ENCODE measurements around the gene BTBD3. TPM values are rescaled to one million over a fixed set of nuclear protein-coding genes. Genes with fewer than 3 reads are reported as not detected.

Gene BTBD3
- total and polyA plus RNA-seq, 7 donors, result 14.6 to 47.6 (median 26.8) TPM

GRCh38 chr20:11912659-11913415, 4.9 kb upstream of the BTBD3 start:
- Histone ChIP-seq H3K9me3 (no peaks in the 10 kb centered on the region), H3K27me3 (no peaks in the 10 kb centered on the region), H3K4me1 (peaks cover 0 to 22% (median 6%) of the 10 kb centered on the region in 4 donors), H3K36me3 (no peaks in the 10 kb centered on the region), H3K27ac (no peak overlapping the region), H3K4me3 (no peak overlapping the region)
- intact Hi-C loops (cut with DNase I), result no loop called here
- DNase-seq, result no peak
- no peak for TF ChIP-seq CTCF (IDR thresholded peaks at IDR 0.05)
- TF ChIP-seq POLR2AphosphoS5 (IDR thresholded peaks at IDR 0.05), result no peak
- no peak for TF ChIP-seq EP300 (IDR thresholded peaks at IDR 0.05)
- TF ChIP-seq POLR2A (IDR thresholded peaks at IDR 0.05), result no peak
- 75 to 93% methylated on average over 4 of the region's 4 CpGs for WGBS, 2 donors

- peaks cover 0 to 9% (median 2%) of the 10 kb centered on the region in 4 donors for H3K36me3 ChIP-seq
- no peaks in the 10 kb centered on the region for H3K9me3 ChIP-seq
- H3K27ac ChIP-seq, result peak overlapping the region; percentile 12 to 62 (median 34)
- intact Hi-C loops (cut with DNase I), result loop anchor here (1.0 kb wide), 1 partner anchor 27 kb away; no protein-coding TSS in a partner anchor
- TF ChIP-seq CTCF (IDR thresholded peaks at IDR 0.05) (no peak), EP300 (IDR thresholded peaks at IDR 0.05) (no peak), POLR2A (IDR thresholded peaks at IDR 0.05) (no peak), POLR2AphosphoS5 (IDR thresholded peaks at IDR 0.05) (no peak)
- peak overlapping the region; percentile 5 to 36 (median 26) for H3K4me3 ChIP-seq
- no peak for DNase-seq
- 40 to 52% methylated on average over 5 of the region's 5 CpGs for WGBS, 2 donors
- no peaks in the 10 kb centered on the region for H3K27me3 ChIP-seq
- peaks cover 0 to 31% (median 14%) of the 10 kb centered on the region in 4 donors for H3K4me1 ChIP-seq
Measured at GRCh38 chr20:11918391-11918845, 725 bp downstream of the BTBD3 start.

GRCh38 chr20:11918981-11919380, 1.3 kb downstream of the BTBD3 start:
- H3K9me3 ChIP-seq, result no peaks in the 10 kb centered on the region
- DNase-seq, result no peak
- intact Hi-C loops (cut with DNase I), result loop anchor here (1.0 kb wide), 1 partner anchor 28 kb away; no protein-coding TSS in a partner anchor
- peaks cover 0 to 31% (median 13%) of the 10 kb centered on the region in 4 donors for H3K4me1 ChIP-seq
- peak overlapping the region; percentile 5 to 36 (median 26) for H3K4me3 ChIP-seq
- peaks cover 0 to 15% (median 2%) of the 10 kb centered on the region in 4 donors for H3K36me3 ChIP-seq
- TF ChIP-seq POLR2A (IDR thresholded peaks at IDR 0.05) (no peak), CTCF (IDR thresholded peaks at IDR 0.05) (no peak), POLR2AphosphoS5 (IDR thresholded peaks at IDR 0.05) (no peak)
- no peaks in the 10 kb centered on the region for H3K27me3 ChIP-seq
- peak overlapping the region in 2 of 4 donors; percentile 44 to 62 for H3K27ac ChIP-seq
- WGBS, 2 donors, result 35 to 51% methylated on average over 8 of the region's 8 CpGs

- H3K36me3 ChIP-seq, result peaks cover 0 to 17% (median 2%) of the 10 kb centered on the region in 4 donors
- H3K9me3 ChIP-seq, result no peaks in the 10 kb centered on the region
- H3K4me1 ChIP-seq, result peaks cover 0 to 31% (median 15%) of the 10 kb centered on the region in 4 donors
- no peak for TF ChIP-seq POLR2A (IDR thresholded peaks at IDR 0.05)
- TF ChIP-seq CTCF (IDR thresholded peaks at IDR 0.05), result no peak
- no peak for TF ChIP-seq EP300 (IDR thresholded peaks at IDR 0.05)
- no peak for TF ChIP-seq POLR2AphosphoS5 (IDR thresholded peaks at IDR 0.05)
- peak overlapping the region in 2 of 4 donors; percentile 44 to 62 for H3K27ac ChIP-seq
- peak overlapping the region in 3 of 4 donors; percentile 20 to 36 (median 33) for H3K4me3 ChIP-seq
- intact Hi-C loops (cut with DNase I), result no loop called here
- DNase-seq, result no peak
- WGBS, 2 donors, result 81 to 89% methylated on average over 8 of the region's 8 CpGs
- H3K27me3 ChIP-seq, result no peaks in the 10 kb centered on the region
Measured at GRCh38 chr20:11919581-11919980, 1.9 kb downstream of the BTBD3 start.
